MG63 (cell line): Measurements from ENCODE around the gene PDAP1. TPM values are rescaled to one million over a fixed set of nuclear protein-coding genes. Genes with fewer than 3 reads are reported as not detected.

Experiments
- DNase-seq: peaks from one replicate; pipeline ENCODE4 v3.0.0-alpha.2; 2020
- H3K27me3 ChIP-seq: fragments of 250-450 bp; sonication (Bioruptor Pico); 2 replicates; pipeline ENCODE4 v1.5.1; 2020; ENCODE audit warnings: mild to moderate bottlenecking, moderate library complexity
- H3K36me3 ChIP-seq: fragments of 250-450 bp; sonication (Bioruptor Pico); 2 replicates; pipeline ENCODE4 v1.5.1; 2020; ENCODE audit warnings: mild to moderate bottlenecking, moderate library complexity
- H3K4me3 ChIP-seq: fragments of 250-450 bp; sonication (Bioruptor Pico); 2 replicates; pipeline ENCODE4 v1.5.1; 2020; ENCODE audit warnings: mild to moderate bottlenecking, moderate library complexity
- H3K9me3 ChIP-seq: fragments of 250-450 bp; sonication (Bioruptor Pico); 2 replicates; pipeline ENCODE4 v1.5.1; 2020; ENCODE audit warnings: mild to moderate bottlenecking, moderate library complexity
- total RNA-seq: library from RNA; depleted of rRNA; stranded (reverse); fragments of >200 nt; shearing (Covaris generic); gene quantifications from 2 replicates; pipeline ENCODE4 v1.2.3, GENCODE V29; 2014; ENCODE audit warnings: low replicate concordance

PDAP1 gene
- total RNA-seq, 1 experiment from 2014 or later: 156 TPM

DNA sequence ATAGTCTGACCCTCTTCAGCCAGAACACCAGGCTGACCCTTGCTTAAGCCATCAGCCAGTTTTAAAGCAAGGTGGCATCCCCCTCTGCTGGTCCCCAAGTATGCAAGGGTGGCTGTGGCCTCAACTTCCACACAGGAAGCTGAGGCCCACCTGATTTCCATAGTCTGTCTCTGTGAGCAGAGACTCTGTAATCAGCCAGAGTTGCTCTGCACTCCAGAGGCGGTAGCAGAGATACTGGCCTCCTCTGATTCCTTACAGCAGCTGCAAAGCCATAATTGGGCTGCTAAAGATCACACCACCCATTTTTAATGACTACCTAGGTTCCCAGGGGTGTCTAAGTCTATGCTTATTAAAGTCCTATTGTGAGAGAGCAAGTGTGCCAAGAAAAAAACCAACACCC lies 1.8 kb downstream of the PDAP1 start:
- no peak for DNase-seq
- H3K36me3 ChIP-seq: peaks cover 22% of the 10 kb centered on the region
- peak overlapping the region; percentile 99 for H3K4me3 ChIP-seq
- no peaks in the 10 kb centered on the region for H3K27me3 ChIP-seq
- no peaks in the 10 kb centered on the region for H3K9me3 ChIP-seq

DNA sequence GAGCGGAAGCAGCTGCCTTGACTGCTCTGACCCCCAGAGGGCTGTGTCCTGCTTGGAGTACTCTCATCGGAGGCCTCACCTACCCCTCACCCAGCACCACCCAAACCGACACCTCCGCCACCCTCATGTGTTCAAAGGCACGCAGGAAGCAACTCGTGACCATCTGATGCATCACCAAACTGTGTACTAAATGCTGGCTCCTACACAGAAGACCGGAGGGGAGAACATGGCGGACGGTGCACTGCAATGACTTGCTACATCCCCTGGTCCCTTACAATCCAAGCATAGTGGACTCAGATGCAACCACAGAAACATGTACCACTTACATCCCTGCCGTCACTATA lies 3.4 kb downstream of the PDAP1 start:
- DNase-seq: no peak
- Histone ChIP-seq H3K9me3 (no peaks in the 10 kb centered on the region), H3K27me3 (no peaks in the 10 kb centered on the region), H3K36me3 (peaks cover 15% of the 10 kb centered on the region), H3K4me3 (no peak overlapping the region)

DNA sequence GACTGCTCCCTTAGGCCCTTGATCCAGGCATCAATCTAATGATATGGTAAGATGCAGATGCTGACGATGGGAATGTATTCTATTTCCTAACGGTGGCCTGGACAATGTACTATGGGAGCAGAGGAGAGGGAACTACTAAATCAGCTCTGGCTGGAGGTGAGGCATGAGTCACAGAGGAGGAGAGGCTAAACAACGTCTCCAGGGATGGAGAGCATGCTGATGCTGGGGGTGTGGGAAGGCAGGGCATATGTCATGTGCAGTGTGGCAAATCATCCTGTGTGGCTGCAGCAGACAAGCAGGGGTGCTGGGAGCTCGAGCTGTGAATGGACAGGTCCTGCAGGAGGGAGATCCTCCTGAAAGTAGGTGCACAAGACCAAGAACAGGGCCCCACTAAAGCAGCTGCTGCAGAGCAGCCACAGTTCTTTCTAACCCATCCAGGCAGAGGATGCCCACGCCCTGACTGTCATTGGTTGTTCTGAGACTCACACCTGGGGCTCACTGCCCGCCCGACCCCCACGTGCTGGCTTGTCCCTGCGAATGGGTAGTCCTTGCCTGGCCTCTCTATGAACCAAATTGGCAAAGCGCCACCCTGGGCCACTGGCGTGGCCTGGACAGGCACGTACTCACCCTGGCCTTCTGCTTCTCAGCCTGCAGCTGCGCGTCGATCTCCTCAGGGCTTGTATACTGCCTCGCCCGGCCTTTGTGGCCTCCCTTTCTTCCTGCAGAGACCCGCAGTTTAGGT lies 4.0 kb downstream of the PDAP1 start:
- no peaks in the 10 kb centered on the region for H3K9me3 ChIP-seq
- no peak overlapping the region for H3K4me3 ChIP-seq
- no peaks in the 10 kb centered on the region for H3K27me3 ChIP-seq
- no peak for DNase-seq
- H3K36me3 ChIP-seq: peaks cover 21% of the 10 kb centered on the region

DNA sequence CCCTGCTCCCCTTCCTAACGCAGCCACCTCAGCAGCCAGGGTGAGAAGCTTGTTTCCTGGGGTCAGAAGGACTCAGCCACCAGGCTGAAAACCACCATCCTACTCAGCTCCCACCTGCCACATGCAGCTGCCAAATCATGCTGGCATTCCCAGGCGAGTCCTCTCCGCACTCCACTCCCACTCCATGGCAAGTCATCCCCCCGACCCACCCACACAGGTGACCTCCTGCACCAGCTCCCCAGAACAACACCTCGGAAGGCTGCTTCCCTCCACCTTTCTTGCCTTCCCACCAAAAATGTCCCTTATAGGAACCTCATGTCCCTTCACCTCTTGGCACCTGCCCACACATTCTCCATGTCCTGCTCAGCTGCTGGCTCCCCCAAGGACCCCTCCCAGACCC lies 4.6 kb downstream of the PDAP1 start:
- no peak for DNase-seq
- no peak overlapping the region for H3K4me3 ChIP-seq
- peaks cover 24% of the 10 kb centered on the region for H3K36me3 ChIP-seq
- no peaks in the 10 kb centered on the region for H3K27me3 ChIP-seq
- H3K9me3 ChIP-seq: no peaks in the 10 kb centered on the region

DNA sequence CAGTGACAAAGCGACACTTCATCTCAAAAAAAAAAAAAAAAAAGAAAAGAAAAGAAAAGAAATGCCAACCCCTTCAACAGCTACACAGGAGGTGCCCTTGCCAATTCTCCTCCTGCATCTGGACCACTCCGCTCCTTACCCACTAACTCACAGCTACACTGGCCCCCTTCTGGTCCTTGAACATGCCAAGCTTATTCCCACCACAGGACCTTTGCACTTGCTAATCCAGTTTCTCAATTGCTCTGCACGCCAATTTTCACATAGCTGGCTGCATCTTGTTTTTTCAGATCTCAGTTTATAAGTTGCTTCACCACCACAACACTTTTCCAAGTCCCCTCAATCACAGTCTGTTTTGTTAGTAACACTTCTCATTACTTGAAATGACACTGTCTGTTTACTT lies 5.5 kb downstream of the PDAP1 start:
- H3K36me3 ChIP-seq: peaks cover 29% of the 10 kb centered on the region

DNA sequence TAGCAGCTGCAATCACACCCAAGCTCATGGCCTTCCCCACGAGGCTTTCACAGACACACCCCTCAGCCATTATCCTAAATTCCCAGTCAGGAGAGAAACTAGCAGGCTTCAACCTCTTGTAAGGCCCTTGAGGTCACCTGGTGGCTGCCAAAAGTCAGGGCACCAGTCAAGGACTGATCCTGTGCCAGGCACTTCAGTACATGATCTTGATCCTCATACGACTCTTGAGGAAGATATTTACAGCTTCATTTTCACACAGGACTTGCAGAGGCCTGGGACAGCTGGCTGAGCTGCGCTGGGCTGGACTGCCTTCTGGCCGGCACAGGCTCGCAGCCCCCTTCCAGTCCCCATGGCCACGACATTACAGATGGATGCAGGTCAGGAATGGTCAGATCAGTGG lies 8.8 kb downstream of the PDAP1 start:
- Histone ChIP-seq H3K36me3 (peaks cover 35% of the 10 kb centered on the region), H3K9me3 (no peaks in the 10 kb centered on the region), H3K4me3 (no peak overlapping the region), H3K27me3 (no peaks in the 10 kb centered on the region)
- DNase-seq: no peak

More for the DNA sequence above, 5.5 kb downstream of the PDAP1 start:
- DNase-seq: no peak
- H3K9me3 ChIP-seq: no peaks in the 10 kb centered on the region
- no peaks in the 10 kb centered on the region for H3K27me3 ChIP-seq
- no peak overlapping the region for H3K4me3 ChIP-seq

DNA sequence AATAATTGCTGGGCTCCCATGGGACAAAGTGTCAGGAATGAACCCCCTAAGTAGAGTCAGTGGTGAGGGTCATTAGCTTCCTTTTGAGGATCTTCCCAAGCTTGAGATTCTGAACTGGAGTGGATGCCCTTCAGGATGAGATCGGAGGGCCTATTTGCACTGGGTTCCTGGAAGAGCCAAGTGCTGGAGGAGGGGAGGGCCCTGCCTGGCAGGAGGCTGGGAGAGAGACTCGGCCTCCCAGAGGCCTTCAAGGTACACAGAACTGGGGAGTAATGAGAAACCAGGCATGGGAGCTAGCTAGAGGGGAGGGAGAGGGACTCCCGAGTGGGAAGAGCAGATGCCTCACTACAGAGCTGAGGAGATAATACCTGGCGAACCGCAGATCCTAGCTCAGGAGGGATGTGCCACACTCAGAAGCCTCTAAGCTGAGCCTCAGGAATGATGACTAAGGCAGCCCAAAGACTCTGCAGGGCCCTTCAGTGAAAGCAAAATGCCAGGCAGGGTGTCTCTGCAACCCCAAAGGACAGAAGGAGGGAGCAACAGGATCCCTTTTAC lies 9.4 kb downstream of the PDAP1 start:
- Histone ChIP-seq H3K9me3 (no peaks in the 10 kb centered on the region), H3K27me3 (no peaks in the 10 kb centered on the region), H3K4me3 (no peak overlapping the region), H3K36me3 (peaks cover 34% of the 10 kb centered on the region)
- no peak for DNase-seq

DNA sequence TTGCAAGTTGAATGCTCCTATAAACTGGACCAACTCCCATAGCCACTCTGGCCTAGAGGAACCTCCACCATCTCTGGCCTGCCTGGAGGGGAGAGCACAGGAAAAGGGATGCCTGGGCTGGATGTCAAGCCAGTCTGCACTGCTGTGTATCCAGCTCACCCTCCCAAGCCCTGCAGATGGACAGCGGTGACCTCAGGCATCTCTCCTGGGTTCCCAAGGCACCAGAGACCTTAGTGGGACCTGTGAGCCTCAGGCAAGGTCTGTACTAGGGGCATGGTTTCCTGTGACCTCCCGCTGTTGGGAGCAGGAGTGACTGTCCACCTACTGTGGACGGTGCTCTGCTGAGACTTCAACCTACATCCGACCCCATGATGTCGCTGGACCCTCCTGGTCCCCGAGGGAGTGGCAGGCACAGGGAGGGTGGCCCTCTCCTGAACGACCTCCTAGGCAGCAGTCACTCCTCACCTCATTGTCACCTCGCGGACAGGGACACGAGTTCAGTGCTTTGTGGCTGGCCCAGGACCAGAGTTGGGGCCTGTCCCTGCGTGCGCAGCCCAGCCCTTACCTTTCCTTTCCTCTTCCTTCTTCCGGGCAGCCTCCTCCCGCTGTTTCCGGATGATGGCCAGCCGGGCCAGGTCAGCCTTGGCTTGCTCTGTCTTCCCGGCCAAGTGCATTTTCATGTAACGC lies 11.0 kb downstream of the PDAP1 start:
- H3K9me3 ChIP-seq: no peaks in the 10 kb centered on the region
- H3K27me3 ChIP-seq: no peaks in the 10 kb centered on the region
- H3K36me3 ChIP-seq: peaks cover 36% of the 10 kb centered on the region
- no peak for DNase-seq
- no peak overlapping the region for H3K4me3 ChIP-seq

DNA sequence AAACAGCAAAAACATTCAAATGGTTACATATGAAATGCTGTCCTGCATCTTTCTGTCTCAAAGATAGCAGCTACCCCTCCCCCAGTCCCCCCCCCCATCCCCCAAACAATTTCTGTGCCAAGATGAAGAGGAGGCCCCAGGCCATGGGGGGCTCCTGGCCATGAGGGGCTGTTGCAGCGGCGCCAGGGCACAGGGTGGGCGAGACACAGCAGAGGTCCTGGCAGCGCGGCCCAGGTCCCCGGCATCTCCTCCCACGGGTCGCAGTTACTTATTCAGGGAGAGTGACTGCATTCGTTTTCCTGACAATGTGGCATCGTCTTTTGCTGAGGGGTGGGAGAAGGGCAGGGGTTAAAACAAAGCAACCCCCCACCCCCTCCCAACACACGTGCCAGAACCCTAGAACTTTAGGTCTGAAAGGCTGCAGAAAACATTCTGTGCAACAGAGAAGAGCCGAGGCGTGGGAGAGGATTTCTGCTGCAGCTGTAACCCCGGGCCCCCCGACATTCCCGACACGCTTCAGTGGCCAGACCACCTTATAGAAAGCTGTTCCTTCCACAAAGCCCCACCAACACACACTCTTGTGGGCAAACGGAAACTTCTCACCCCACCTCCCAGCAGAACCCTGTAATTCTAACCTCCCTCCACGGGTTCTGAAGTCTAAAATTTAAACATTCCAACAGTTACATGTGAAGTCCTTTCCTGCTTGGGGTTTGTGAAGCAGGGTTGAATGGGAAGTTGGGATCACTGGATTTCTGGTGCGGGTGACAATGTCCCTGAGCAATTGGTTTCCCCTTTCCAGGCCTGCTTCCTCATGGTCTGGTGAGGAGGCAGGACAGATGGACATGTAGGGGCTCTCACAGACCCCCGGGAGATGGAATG lies 11.7 kb downstream of the PDAP1 start:
- H3K36me3 ChIP-seq: peaks cover 34% of the 10 kb centered on the region
- no peak overlapping the region for H3K4me3 ChIP-seq
- no peak for DNase-seq
- no peaks in the 10 kb centered on the region for H3K27me3 ChIP-seq
- H3K9me3 ChIP-seq: no peaks in the 10 kb centered on the region

DNA sequence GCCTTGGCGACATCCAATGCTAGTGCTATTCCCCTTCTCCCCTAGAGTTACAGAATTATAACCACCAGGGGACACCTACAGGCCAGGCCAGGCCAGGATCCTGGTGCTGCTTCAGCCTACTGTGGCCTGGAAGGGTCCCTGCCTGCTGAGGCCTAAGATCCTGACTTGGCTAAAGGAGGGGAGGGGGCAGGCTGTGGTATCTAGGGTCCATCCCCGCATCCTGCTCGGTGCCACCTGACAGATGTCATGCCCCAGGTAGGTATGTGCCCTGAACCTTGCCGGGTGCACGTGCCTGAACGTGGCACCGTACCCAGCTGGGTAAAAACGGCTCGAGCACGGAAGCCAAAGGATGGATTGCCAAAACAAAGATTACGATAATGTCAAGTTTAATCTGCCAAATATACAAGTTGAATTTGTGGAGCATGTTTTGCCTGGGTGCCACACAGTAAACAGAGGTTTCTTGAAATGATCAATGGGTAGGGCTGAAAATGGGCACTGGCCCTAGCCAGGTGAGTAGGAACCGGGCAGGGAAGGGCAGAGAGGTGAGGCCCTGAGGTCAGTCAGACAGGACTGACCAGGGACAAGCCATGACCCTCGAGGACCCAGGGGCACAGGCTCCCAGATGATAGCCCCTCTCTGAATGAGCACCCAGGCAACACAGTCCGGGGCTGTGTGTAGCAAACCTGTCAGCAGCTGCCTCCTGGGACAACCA lies 12.6 kb downstream of the PDAP1 start:
- Histone ChIP-seq H3K27me3 (no peaks in the 10 kb centered on the region), H3K4me3 (no peak overlapping the region), H3K36me3 (peaks cover 30% of the 10 kb centered on the region), H3K9me3 (no peaks in the 10 kb centered on the region)
- no peak for DNase-seq

DNA sequence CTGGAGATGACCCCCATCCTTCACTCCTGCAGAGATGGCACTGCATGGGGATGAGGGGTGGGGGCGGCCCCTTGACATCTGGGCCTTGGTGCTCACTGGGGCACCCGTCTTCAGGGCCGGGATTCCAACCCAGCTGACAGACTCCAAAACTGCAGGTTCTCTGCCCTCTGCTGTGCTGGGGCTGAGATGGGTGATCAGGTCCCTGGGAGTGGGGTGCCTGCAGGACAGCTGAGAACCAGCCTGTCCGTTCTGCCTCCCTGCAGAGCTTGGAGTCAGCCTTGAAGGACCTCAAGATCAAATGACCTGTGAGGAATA lies 14.3 kb downstream of the PDAP1 start:
- peaks cover 21% of the 10 kb centered on the region for H3K36me3 ChIP-seq
- H3K4me3 ChIP-seq: no peak overlapping the region
- H3K27me3 ChIP-seq: no peaks in the 10 kb centered on the region
- no peaks in the 10 kb centered on the region for H3K9me3 ChIP-seq
- DNase-seq: no peak

DNA sequence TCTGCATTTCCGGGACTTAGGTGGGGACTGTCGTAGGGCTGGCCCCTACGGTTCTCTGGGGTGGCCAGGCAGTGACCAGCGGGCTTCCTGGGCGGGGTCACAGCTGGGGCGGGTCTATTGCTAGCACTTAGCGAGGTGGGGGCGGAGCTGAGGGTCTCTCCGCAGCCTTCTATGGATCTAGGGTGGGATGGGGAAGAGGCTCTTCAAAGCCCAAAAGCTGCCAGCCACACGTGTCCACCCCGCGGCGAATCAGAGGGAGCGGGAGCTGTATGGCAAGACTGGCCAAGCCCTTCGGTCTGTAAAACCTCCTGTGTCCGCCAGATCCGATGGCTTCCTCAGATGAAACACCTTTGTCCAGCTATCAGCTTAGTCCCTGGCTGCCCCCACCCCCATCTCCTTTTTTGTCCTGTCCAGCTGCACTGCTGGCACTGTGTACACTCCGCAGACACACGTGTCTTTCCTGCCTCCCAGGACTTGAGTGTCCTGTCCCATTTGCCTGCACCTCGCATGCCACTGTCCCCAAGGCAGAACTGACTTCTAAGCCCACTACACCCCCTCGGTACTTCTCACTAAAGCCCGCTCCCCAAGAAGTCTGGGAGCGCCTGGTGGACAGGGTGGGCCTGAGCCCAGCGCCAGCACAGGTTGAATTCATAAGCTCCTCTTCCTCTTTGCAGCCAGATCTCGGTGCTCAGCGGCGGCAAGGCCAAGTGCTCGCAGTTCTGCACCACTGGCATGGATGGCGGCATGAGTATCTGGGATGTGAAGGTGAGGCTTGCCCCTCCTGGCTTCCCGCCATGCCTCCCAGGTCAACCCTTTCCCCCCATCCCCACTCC lies 14.8 kb downstream of the PDAP1 start:
- no peak for DNase-seq
- Histone ChIP-seq H3K27me3 (no peaks in the 10 kb centered on the region), H3K36me3 (peaks cover 18% of the 10 kb centered on the region; the same call in 1 of the 2 replicates), H3K4me3 (no peak overlapping the region), H3K9me3 (no peaks in the 10 kb centered on the region)

DNA sequence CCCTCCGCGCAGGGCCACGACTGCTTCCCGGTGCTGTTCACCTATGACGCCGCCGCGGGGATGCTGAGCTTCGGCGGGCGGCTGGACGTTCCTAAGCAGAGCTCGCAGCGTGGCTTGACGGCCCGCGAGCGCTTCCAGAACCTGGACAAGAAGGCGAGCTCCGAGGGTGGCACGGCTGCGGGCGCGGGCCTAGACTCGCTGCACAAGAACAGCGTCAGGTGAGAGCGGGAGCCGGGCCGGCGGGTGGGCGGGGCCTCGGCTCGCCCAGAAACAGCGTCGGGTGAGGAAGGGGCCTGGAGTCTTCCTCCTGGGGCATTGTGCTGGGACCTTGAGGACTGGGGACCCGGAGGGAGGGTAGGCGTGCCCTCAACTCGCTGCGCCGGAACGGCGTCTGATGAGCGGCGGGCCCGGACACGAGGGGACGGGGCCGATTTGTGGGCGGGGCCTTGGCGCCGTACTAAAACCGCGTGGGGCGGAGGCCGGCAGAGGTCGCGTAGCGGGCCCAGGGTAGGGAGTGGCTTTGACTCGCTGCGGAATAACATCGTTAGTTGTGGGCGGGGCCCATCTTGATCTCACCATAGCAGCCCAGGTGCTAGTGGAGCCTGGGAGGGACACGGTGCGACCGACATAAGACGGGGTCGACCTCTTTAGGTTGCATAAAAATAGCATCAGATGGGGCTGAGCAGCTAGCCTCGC lies 15.6 kb downstream of the PDAP1 start:
- Histone ChIP-seq H3K9me3 (no peaks in the 10 kb centered on the region), H3K36me3 (peaks cover 13% of the 10 kb centered on the region), H3K27me3 (no peaks in the 10 kb centered on the region), H3K4me3 (no peak overlapping the region)
- no peak for DNase-seq

DNA sequence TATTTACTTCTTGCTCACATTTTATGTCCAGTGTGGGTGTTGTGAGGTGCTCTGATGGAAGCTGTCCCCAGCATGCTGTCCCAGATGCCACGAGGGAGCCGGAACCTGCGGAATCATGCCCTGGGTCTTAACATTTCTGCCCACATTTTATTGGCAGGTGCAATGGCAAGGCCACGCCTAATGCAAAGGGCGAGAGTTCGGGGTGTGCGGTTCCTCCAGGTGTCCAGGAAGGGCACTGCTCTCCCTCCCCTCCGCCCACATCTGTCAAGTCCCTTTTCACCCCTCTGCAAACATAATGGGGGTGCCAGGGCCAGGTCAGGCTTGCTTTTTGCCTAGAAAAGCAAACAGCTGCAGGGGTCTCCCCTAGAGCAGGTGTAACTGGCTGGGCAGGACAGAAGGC lies 16.4 kb downstream of the PDAP1 start:
- H3K36me3 ChIP-seq: peaks cover 7% of the 10 kb centered on the region
- H3K27me3 ChIP-seq: no peaks in the 10 kb centered on the region
- no peaks in the 10 kb centered on the region for H3K9me3 ChIP-seq
- DNase-seq: no peak
- H3K4me3 ChIP-seq: no peak overlapping the region

DNA sequence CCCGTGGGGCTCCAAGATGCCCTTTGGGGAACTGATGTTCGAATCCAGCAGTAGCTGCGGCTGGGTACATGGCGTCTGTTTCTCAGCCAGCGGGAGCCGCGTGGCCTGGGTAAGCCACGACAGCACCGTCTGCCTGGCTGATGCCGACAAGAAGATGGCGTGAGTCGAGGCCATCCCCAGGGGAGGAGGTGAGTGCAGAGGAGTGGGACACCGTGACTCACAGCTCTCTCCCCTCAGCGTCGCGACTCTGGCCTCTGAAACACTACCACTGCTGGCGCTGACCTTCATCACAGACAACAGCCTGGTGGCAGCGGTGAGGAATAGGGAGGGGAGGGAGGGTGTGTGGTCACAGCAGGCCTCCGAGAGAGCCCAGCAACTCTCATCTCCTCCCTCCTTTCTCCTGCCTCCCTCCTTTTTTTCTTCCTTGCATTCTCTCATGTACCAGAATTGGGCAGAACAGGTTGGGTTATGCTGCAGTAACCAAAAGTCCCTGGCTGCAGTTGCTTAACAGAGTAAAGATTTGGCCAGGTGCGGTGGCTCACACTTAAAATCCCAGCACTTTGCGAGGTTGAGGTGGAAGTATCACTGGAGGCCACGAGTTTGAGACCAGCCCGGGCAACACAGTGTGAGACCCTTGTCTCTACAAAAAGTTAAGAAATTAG lies 17.3 kb downstream of the PDAP1 start:
- H3K9me3 ChIP-seq: no peaks in the 10 kb centered on the region
- DNase-seq: no peak
- H3K36me3 ChIP-seq: peaks cover 4% of the 10 kb centered on the region
- H3K27me3 ChIP-seq: no peaks in the 10 kb centered on the region
- H3K4me3 ChIP-seq: no peak overlapping the region
